Gastrocnemius medialis (tissue), 4 donors: ENCODE measurements around the gene HSD17B3. TPM values are rescaled to one million over a fixed set of nuclear protein-coding genes. Genes with fewer than 3 reads are reported as not detected.

Experiments
- ATAC-seq, 2 donors: fragments of 150-250 bp; one replicate each; pipeline ENCODE4 v1.9.1; 2016
- DNase-seq, 2 donors: peaks; one replicate each; pipeline ENCODE4 v3.0.0-alpha.2; 2019
- H3K27ac ChIP-seq, 4 donors: fragments of 200-600 bp; sonication (generic); 1 replicate in 1 of 4; 2 replicates in 3 of 4; pipeline ENCODE4 v1.5.1; 2016 to 2018; ENCODE audit warnings: mild to moderate bottlenecking in 2 of 4, moderate library complexity in 1 of 4
- H3K27me3 ChIP-seq, 3 donors: fragments of 200-600 bp; sonication (generic) in 2 of 3; 1 replicate in 1 of 3; 2 replicates in 2 of 3; pipeline versions ENCODE4 v1.5.1 to v1.6.0; 2016 to 2019; ENCODE audit warnings: mild to moderate bottlenecking in 1 of 3, moderate library complexity in 1 of 3
- H3K36me3 ChIP-seq, 2 donors: fragments of 200-600 bp; sonication (generic) in 1 of 2; one replicate each; pipeline ENCODE4 v1.5.1; 2017 to 2018
- H3K4me1 ChIP-seq, 2 donors: fragments of 200-600 bp; sonication (generic) in 1 of 2; one replicate each; pipeline ENCODE4 v1.5.1; 2016 to 2017; ENCODE audit warnings: mild to moderate bottlenecking in 2 of 2
- H3K4me3 ChIP-seq, 4 donors: fragments of 200-600 bp; sonication (generic) in 3 of 4; 1 replicate in 1 of 4; 2 replicates in 3 of 4; pipeline ENCODE4 v1.5.1; 2016 to 2019; ENCODE audit warnings: mild to moderate bottlenecking in 2 of 4
- H3K9me3 ChIP-seq, 3 donors: fragments of 200-600 bp; sonication (generic) in 2 of 3; 1 replicate in 1 of 3; 2 replicates in 2 of 3; pipeline ENCODE4 v1.5.1; 2016 to 2019
- CTCF ChIP-seq, 5 experiments: fragments of 450-650 bp in 3 of 5; fragments of 200-600 bp in 2 of 5; sonication (generic) in 2 of 5; IDR thresholded peaks in 4 of 5; conservative IDR thresholded peaks in 1 of 5; 1 replicate in 4 of 5; 2 replicates in 1 of 5; pipeline ENCODE4 v1.5.1; 2016 to 2019; ENCODE audit warnings: antibody characterized with exemption in 5 of 5, mild to moderate bottlenecking in 3 of 5, moderate library complexity in 3 of 5
- POLR2A ChIP-seq, 2 donors: fragments of 450-650 bp; IDR thresholded peaks; one replicate each; pipeline ENCODE4 v1.6.1; 2017; ENCODE audit warnings: antibody characterized with exemption in 2 of 2, mild to moderate bottlenecking in 2 of 2, moderate library complexity in 2 of 2
- in situ Hi-C, 4 donors: fragments of 200-750 bp; cut with MboI; loops; one replicate each; pipeline versions ENCODE4 v1.15.0 to v1.8.0; 2017; ENCODE audit warnings: low sequenced_read_pairs in 4 of 4
- intact Hi-C: fragments of 100-400 bp; cut with DNase I; formaldehyde crosslinking; loops from one replicate; pipeline ENCODE4 v1.15.1; 2023; ENCODE audit warnings: low total_unique reads
- total RNA-seq, 4 donors: library from RNA; depleted of rRNA; stranded (reverse); fragments of >200 nt; gene quantifications; one replicate each; pipeline versions ENCODE4 v1.1.0 to v1.2.3, GENCODE V29; 2016

HSD17B3 gene
- total RNA-seq, 4 donors from 2014 or later, result not detected

GRCh38 chr9:96217294-96217707 is 84.7 kb downstream of the HSD17B3 start:
- H3K27me3 ChIP-seq, result peaks cover 0 to 19% (median 11%) of the 10 kb centered on the region in 3 donors
- H3K9me3 ChIP-seq, result no peaks in the 10 kb centered on the region
- ATAC-seq, result no peak
- no peaks in the 10 kb centered on the region for H3K36me3 ChIP-seq
- TF ChIP-seq CTCF (IDR thresholded peaks at IDR 0.05 in 4 of 5, conservative IDR thresholded peaks at IDR 0.05 in 1 of 5), result no peak
- no peak for TF ChIP-seq POLR2A (IDR thresholded peaks at IDR 0.05)
- in situ Hi-C loops (loop anchor here (10.0 to 25.0 kb wide), 4 partner anchors 330 to 1530 kb away; partner anchors contain the start of gene ERCC6L2 (in 1 of the 4)), intact Hi-C loops (loop anchor here (5.0 kb wide), 2 partner anchors 100 to 490 kb away; no protein-coding TSS in a partner anchor)
- no peak overlapping the region for H3K27ac ChIP-seq
- H3K4me3 ChIP-seq, result no peak overlapping the region
- DNase-seq, result no peak
- peaks cover 0 to 2% of the 10 kb centered on the region in 2 donors for H3K4me1 ChIP-seq

- Histone ChIP-seq H3K4me1 (peaks cover 0 to 2% of the 10 kb centered on the region in 2 donors), H3K27me3 (peaks cover 0 to 19% (median 5%) of the 10 kb centered on the region in 3 donors), H3K9me3 (no peaks in the 10 kb centered on the region), H3K4me3 (no peak overlapping the region), H3K27ac (no peak overlapping the region), H3K36me3 (no peaks in the 10 kb centered on the region)
- intact Hi-C loops, result loop anchor here (5.0 kb wide), 2 partner anchors 101 to 489 kb away; no protein-coding TSS in a partner anchor
- TF ChIP-seq POLR2A (IDR thresholded peaks at IDR 0.05) (no peak), CTCF (IDR thresholded peaks at IDR 0.05 in 4 of 5, conservative IDR thresholded peaks at IDR 0.05 in 1 of 5) (no peak)
- DNase-seq (no peak), ATAC-seq (no peak)
- in situ Hi-C loops, result loop anchor here (10.0 to 25.0 kb wide), 4 partner anchors 329 to 1529 kb away; partner anchors contain the start of gene ERCC6L2 (in 1 of the 4)
These were observed 85.4 kb downstream of the HSD17B3 start for GRCh38 chr9:96216583-96216982.

GRCh38 chr9:96215841-96216240 is 86.1 kb downstream of the HSD17B3 start:
- no peak overlapping the region for H3K4me3 ChIP-seq
- ATAC-seq (no peak), DNase-seq (no peak)
- H3K4me1 ChIP-seq, result peaks cover 0 to 2% of the 10 kb centered on the region in 2 donors
- intact Hi-C loops, result loop anchor here (5.0 kb wide), 2 partner anchors 101 to 489 kb away; no protein-coding TSS in a partner anchor
- no peaks in the 10 kb centered on the region for H3K9me3 ChIP-seq
- H3K36me3 ChIP-seq, result no peaks in the 10 kb centered on the region
- no peak overlapping the region for H3K27ac ChIP-seq
- TF ChIP-seq POLR2A (IDR thresholded peaks at IDR 0.05), result no peak
- TF ChIP-seq CTCF (IDR thresholded peaks at IDR 0.05 in 4 of 5, conservative IDR thresholded peaks at IDR 0.05 in 1 of 5), result no peak
- H3K27me3 ChIP-seq, result peaks cover 0 to 17% (median 5%) of the 10 kb centered on the region in 3 donors
- in situ Hi-C loops, result loop anchor here (10.0 to 25.0 kb wide), 4 partner anchors 329 to 1529 kb away; partner anchors contain the start of gene ERCC6L2 (in 1 of the 4)

GRCh38 chr9:96214635-96215034 is 87.3 kb downstream of the HSD17B3 start:
- Histone ChIP-seq H3K9me3 (no peaks in the 10 kb centered on the region), H3K36me3 (no peaks in the 10 kb centered on the region), H3K27ac (no peak overlapping the region), H3K27me3 (peaks cover 0 to 8% (median 0%) of the 10 kb centered on the region in 3 donors), H3K4me1 (peaks cover 0 to 2% of the 10 kb centered on the region in 2 donors), H3K4me3 (no peak overlapping the region)
- DNase-seq (no peak), ATAC-seq (no peak)
- TF ChIP-seq CTCF (IDR thresholded peaks at IDR 0.05 in 4 of 5, conservative IDR thresholded peaks at IDR 0.05 in 1 of 5) (no peak), POLR2A (IDR thresholded peaks at IDR 0.05) (no peak)
- in situ Hi-C loops (loop anchor here (10.0 to 25.0 kb wide), 4 partner anchors 327 to 1527 kb away; partner anchors contain the start of gene ERCC6L2 (in 1 of the 4)), intact Hi-C loops (loop anchor here (5.0 kb wide), 2 partner anchors 103 to 487 kb away; no protein-coding TSS in a partner anchor)
